ENCODE data around the gene FILIP1L.

FILIP1L gene

GRCh38 chr3:99925584-99926230 lies 188.6 kb downstream of the FILIP1L start:
- no peak for DNase-seq (ENCODE audit: low read depth, low spot score)

GRCh38 chr3:99923873-99924272 lies 190.4 kb downstream of the FILIP1L start:
- DNase-seq (ENCODE audit: low read depth, low spot score): no peak

GRCh38 chr3:99921986-99922385 lies 192.3 kb downstream of the FILIP1L start:
- no peak for DNase-seq (ENCODE audit: low read depth, low spot score)

- no peak for DNase-seq (ENCODE audit: low read depth, low spot score)
Measured at GRCh38 chr3:99921377-99921695, 193.0 kb downstream of the FILIP1L start.

- no peak for DNase-seq (ENCODE audit: low read depth, low spot score)
Measured at GRCh38 chr3:99920481-99921376, 193.6 kb downstream of the FILIP1L start.

- DNase-seq (ENCODE audit: low read depth, low spot score): no peak
Measured at GRCh38 chr3:99919694-99920093, 194.6 kb downstream of the FILIP1L start.

- no peak for DNase-seq (ENCODE audit: low read depth, low spot score)
Measured at GRCh38 chr3:99918715-99919114, 195.6 kb downstream of the FILIP1L start.

GRCh38 chr3:99915906-99916432 lies 198.3 kb downstream of the FILIP1L start:
- DNase-seq (ENCODE audit: low read depth, low spot score): no peak

GRCh38 chr3:99911433-99911832 lies 202.9 kb downstream of the FILIP1L start:
- DNase-seq (ENCODE audit: low read depth, low spot score): no peak

GRCh38 chr3:99910752-99911290 lies 203.5 kb downstream of the FILIP1L start:
- DNase-seq (ENCODE audit: low read depth, low spot score): no peak

GRCh38 chr3:99909714-99910495 lies 204.4 kb downstream of the FILIP1L start:
- DNase-seq (ENCODE audit: low read depth, low spot score): no peak

GRCh38 chr3:99907959-99908544 lies 206.2 kb downstream of the FILIP1L start:
- DNase-seq (ENCODE audit: low read depth, low spot score): no peak

GRCh38 chr3:99903869-99904268 lies 210.4 kb downstream of the FILIP1L start:
- DNase-seq (ENCODE audit: low read depth, low spot score): no peak

GRCh38 chr3:99902091-99902490 lies 212.2 kb downstream of the FILIP1L start:
- DNase-seq (ENCODE audit: low read depth, low spot score): no peak

- no peak for DNase-seq (ENCODE audit: low read depth, low spot score)
Measured at GRCh38 chr3:99901200-99901926, 212.9 kb downstream of the FILIP1L start.

- DNase-seq (ENCODE audit: low read depth, low spot score): no peak
Measured at GRCh38 chr3:99900248-99900647, 214.1 kb downstream of the FILIP1L start.

- no peak for DNase-seq (ENCODE audit: low read depth, low spot score)
Measured at GRCh38 chr3:99899603-99900002, 214.7 kb downstream of the FILIP1L start.

- DNase-seq (ENCODE audit: low read depth, low spot score): no peak
Measured at GRCh38 chr3:99896482-99896881, 217.8 kb downstream of the FILIP1L start.

GRCh38 chr3:99895703-99896441 lies 218.4 kb downstream of the FILIP1L start:
- no peak for DNase-seq (ENCODE audit: low read depth, low spot score)

GRCh38 chr3:99895131-99895696 lies 219.1 kb downstream of the FILIP1L start:
- DNase-seq (ENCODE audit: low read depth, low spot score): no peak
